Measurements from ENCODE around the gene ADAMTS7. TPM values are rescaled to one million over a fixed set of nuclear protein-coding genes. Genes with fewer than 3 reads are reported as not detected.
A peak's percentile ranks its signal among the peaks of the same experiment; 100 is the strongest.

The ADAMTS7 gene
- total and polyA plus RNA-seq, 2 donors (not counting 1 experiment from before 2014, with no cell fraction given) = 7.9 TPM

- no peaks in the 10 kb centered on the region for H3K79me2 ChIP-seq (ENCODE audit: control insufficient read depth, insufficient read depth, low read length)
- H3K9me3 ChIP-seq (ENCODE audit: control insufficient read depth, insufficient read depth, low read depth, low read length) = no peaks in the 10 kb centered on the region
- TF ChIP-seq EZH2 (IDR thresholded peaks at IDR 0.05; ENCODE audit: low read length, missing control alignments) = no peak
- no peak for TF ChIP-seq CTCF (conservative IDR thresholded peaks at IDR 0.05 in 1 of 2, IDR thresholded peaks at IDR 0.05 in 1 of 2; ENCODE audit: low read depth in 1 of 2, low read length in 2 of 2)
Measured at GRCh38 chr15:78842519-78842918, 31.3 kb upstream of the ADAMTS7 start.

GRCh38 chr15:78841891-78842290 is 30.6 kb upstream of the ADAMTS7 start:
- H4K20me1 ChIP-seq (ENCODE audit: control insufficient read depth, extremely low read depth, insufficient read depth, low read length) = no peaks in the 10 kb centered on the region
- no peak overlapping the region for H3K4me3 ChIP-seq (replicated peaks in 1 of 4; ENCODE audit: control extremely low read depth in 1 of 4, insufficient read depth in 1 of 4, low read depth in 3 of 4, low read length in 4 of 4)
- no peaks in the 10 kb centered on the region for H3K79me2 ChIP-seq (ENCODE audit: control insufficient read depth, insufficient read depth, low read length)
- no peaks in the 10 kb centered on the region for H3K9me3 ChIP-seq (ENCODE audit: control insufficient read depth, insufficient read depth, low read depth, low read length)
- no peak for DNase-seq (ENCODE audit: low read depth in 2 of 2)
- H3K36me3 ChIP-seq (ENCODE audit: control insufficient read depth, insufficient read depth, low read length) = no peaks in the 10 kb centered on the region
- no peak for TF ChIP-seq CTCF (conservative IDR thresholded peaks at IDR 0.05 in 1 of 2, IDR thresholded peaks at IDR 0.05 in 1 of 2; ENCODE audit: low read depth in 1 of 2, low read length in 2 of 2)
- no peak for TF ChIP-seq EZH2 (IDR thresholded peaks at IDR 0.05; ENCODE audit: low read length, missing control alignments)
- no peak overlapping the region for H3K4me2 ChIP-seq (ENCODE audit: extremely low read depth, insufficient read depth, low read length)
- no peak overlapping the region for H3K9ac ChIP-seq (ENCODE audit: insufficient read depth, low read length)
- no peaks in the 10 kb centered on the region for H3K27me3 ChIP-seq (ENCODE audit: control insufficient read depth, insufficient read depth, low read length)
- no peak overlapping the region for H2AFZ ChIP-seq (ENCODE audit: low read length)
- H3K4me1 ChIP-seq (ENCODE audit: control insufficient read depth, extremely low read depth, insufficient read depth, low read length) = no peaks in the 10 kb centered on the region
- no peak overlapping the region for H3K27ac ChIP-seq (ENCODE audit: insufficient read depth, low read length)

More at GRCh38 chr15:78842519-78842918, 31.3 kb upstream of the ADAMTS7 start:
- H2AFZ ChIP-seq (ENCODE audit: low read length) = no peak overlapping the region
- no peaks in the 10 kb centered on the region for H3K36me3 ChIP-seq (ENCODE audit: control insufficient read depth, insufficient read depth, low read length)
- H3K4me3 ChIP-seq (replicated peaks in 1 of 4; ENCODE audit: control extremely low read depth in 1 of 4, insufficient read depth in 1 of 4, low read depth in 3 of 4, low read length in 4 of 4) = no peak overlapping the region
- H3K9ac ChIP-seq (ENCODE audit: insufficient read depth, low read length) = no peak overlapping the region
- H3K4me1 ChIP-seq (ENCODE audit: control insufficient read depth, extremely low read depth, insufficient read depth, low read length) = no peaks in the 10 kb centered on the region
- no peaks in the 10 kb centered on the region for H3K27me3 ChIP-seq (ENCODE audit: control insufficient read depth, insufficient read depth, low read length)
- no peak overlapping the region for H3K4me2 ChIP-seq (ENCODE audit: extremely low read depth, insufficient read depth, low read length)
- H3K27ac ChIP-seq (ENCODE audit: insufficient read depth, low read length) = no peak overlapping the region
- H4K20me1 ChIP-seq (ENCODE audit: control insufficient read depth, extremely low read depth, insufficient read depth, low read length) = no peaks in the 10 kb centered on the region
- DNase-seq (ENCODE audit: low read depth in 2 of 2) = no peak

- Histone ChIP-seq H4K20me1 (ENCODE audit: control insufficient read depth, extremely low read depth, insufficient read depth, low read length) (no peaks in the 10 kb centered on the region), H2AFZ (ENCODE audit: low read length) (no peak overlapping the region), H3K36me3 (ENCODE audit: control insufficient read depth, insufficient read depth, low read length) (no peaks in the 10 kb centered on the region), H3K4me1 (ENCODE audit: control insufficient read depth, extremely low read depth, insufficient read depth, low read length) (no peaks in the 10 kb centered on the region), H3K4me3 (replicated peaks in 1 of 4; ENCODE audit: control extremely low read depth in 1 of 4, insufficient read depth in 1 of 4, low read depth in 3 of 4, low read length in 4 of 4) (no peak overlapping the region), H3K79me2 (ENCODE audit: control insufficient read depth, insufficient read depth, low read length) (no peaks in the 10 kb centered on the region), H3K27ac (ENCODE audit: insufficient read depth, low read length) (no peak overlapping the region), H3K4me2 (ENCODE audit: extremely low read depth, insufficient read depth, low read length) (no peak overlapping the region), H3K9ac (ENCODE audit: insufficient read depth, low read length) (no peak overlapping the region), H3K9me3 (ENCODE audit: control insufficient read depth, insufficient read depth, low read depth, low read length) (no peaks in the 10 kb centered on the region), H3K27me3 (ENCODE audit: control insufficient read depth, insufficient read depth, low read length) (no peaks in the 10 kb centered on the region)
- TF ChIP-seq CTCF (conservative IDR thresholded peaks at IDR 0.05 in 1 of 2, IDR thresholded peaks at IDR 0.05 in 1 of 2; ENCODE audit: low read depth in 1 of 2, low read length in 2 of 2) (no peak), EZH2 (IDR thresholded peaks at IDR 0.05; ENCODE audit: low read length, missing control alignments) (no peak)
- peak in 1 of 2 donors; percentile 23 for DNase-seq (ENCODE audit: low read depth in 2 of 2)
Measured at GRCh38 chr15:78841376-78841706, 30.1 kb upstream of the ADAMTS7 start.

All from fibroblast of lung (primary cell).